WTC11 (cell line): ENCODE results near the gene AIFM1.

ENCODE experiments used
- CREB1 ChIP-seq: sonication (generic); formaldehyde crosslinking; IDR thresholded peaks from 2 replicates; pipeline ENCODE4 v1.8.0; 2023; ENCODE audit warnings: mild to moderate bottlenecking, missing genetic modification reagents
- ELF4 ChIP-seq: sonication (generic); formaldehyde crosslinking; IDR thresholded peaks from 2 replicates; pipeline ENCODE4 v1.8.1; 2022; ENCODE audit warnings: low read depth, mild to moderate bottlenecking, moderate library complexity, missing genetic modification reagents
- ETV6 ChIP-seq: sonication (generic); formaldehyde crosslinking; IDR thresholded peaks from 2 replicates; pipeline ENCODE4 v1.8.1; 2022; ENCODE audit warnings: mild to moderate bottlenecking, missing genetic modification reagents
- IRF2 ChIP-seq: sonication (generic); formaldehyde crosslinking; IDR thresholded peaks from 2 replicates; pipeline ENCODE4 v1.8.0; 2022; ENCODE audit warnings: low read depth, missing genetic modification reagents, borderline replicate concordance
- ZNF121 ChIP-seq: sonication (generic); formaldehyde crosslinking; IDR thresholded peaks from 2 replicates; pipeline ENCODE4 v1.8.0; 2023; ENCODE audit warnings: missing genetic modification reagents
- TF ChIP-seq, protein P1 (sequence below): fragments of 200-600 bp; IDR thresholded peaks from 2 replicates; pipeline ENCODE4 v1.8.0; 2022; ENCODE audit warnings: antibody characterized with exemption
- TF ChIP-seq, protein P2 (sequence below): sonication (generic); formaldehyde crosslinking; conservative IDR thresholded peaks from 2 replicates; pipeline ENCODE4 v1.8.1; 2022; ENCODE audit warnings: mild to moderate bottlenecking, missing genetic modification reagents

DNA sequence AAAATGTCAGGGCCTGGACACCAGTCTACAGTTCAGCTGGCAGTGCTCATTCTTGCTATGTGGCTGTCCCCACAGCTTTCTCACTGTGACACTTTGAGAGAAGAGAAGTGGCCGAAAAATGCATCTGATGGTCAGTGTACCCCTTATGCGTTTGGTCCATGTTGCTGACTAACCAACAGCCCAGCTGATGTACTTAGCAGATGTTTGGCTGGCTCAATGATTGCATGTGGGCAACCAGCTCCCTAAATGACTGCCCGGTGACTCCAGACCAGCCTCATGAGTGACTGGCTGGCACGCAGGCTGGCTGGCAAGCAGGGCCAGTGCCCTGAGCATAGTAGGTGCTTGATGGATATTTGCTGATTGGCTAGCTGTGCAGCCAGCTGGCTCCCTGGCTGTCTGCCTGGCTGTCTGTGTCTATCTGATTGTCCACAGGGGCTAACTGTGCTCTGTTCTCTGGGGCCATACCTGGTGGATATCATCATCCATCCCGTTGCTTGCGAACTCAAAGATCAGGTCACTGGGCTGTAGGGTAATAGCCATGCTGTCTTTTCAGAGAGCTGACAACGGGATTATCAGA is 84.8 kb downstream of the AIFM1 start:
- TF ChIP-seq ETV6 (no peak), ZNF121 (CRISPR knock-in tag) (no peak), CREB1 (no peak), IRF2 (CRISPR knock-in tag) (no peak), ELF4 (no peak)
- TF ChIP-seq, protein P1, sequence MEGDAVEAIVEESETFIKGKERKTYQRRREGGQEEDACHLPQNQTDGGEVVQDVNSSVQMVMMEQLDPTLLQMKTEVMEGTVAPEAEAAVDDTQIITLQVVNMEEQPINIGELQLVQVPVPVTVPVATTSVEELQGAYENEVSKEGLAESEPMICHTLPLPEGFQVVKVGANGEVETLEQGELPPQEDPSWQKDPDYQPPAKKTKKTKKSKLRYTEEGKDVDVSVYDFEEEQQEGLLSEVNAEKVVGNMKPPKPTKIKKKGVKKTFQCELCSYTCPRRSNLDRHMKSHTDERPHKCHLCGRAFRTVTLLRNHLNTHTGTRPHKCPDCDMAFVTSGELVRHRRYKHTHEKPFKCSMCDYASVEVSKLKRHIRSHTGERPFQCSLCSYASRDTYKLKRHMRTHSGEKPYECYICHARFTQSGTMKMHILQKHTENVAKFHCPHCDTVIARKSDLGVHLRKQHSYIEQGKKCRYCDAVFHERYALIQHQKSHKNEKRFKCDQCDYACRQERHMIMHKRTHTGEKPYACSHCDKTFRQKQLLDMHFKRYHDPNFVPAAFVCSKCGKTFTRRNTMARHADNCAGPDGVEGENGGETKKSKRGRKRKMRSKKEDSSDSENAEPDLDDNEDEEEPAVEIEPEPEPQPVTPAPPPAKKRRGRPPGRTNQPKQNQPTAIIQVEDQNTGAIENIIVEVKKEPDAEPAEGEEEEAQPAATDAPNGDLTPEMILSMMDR = no peak
- TF ChIP-seq, protein P2, sequence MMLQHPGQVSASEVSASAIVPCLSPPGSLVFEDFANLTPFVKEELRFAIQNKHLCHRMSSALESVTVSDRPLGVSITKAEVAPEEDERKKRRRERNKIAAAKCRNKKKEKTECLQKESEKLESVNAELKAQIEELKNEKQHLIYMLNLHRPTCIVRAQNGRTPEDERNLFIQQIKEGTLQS = no peak
